Measurements from ENCODE around the gene SELENOK.

The SELENOK gene

GRCh38 chr3:53865732-53866499 is 25.7 kb downstream of the SELENOK start:
- no peak for TF ChIP-seq CTCF (conservative IDR thresholded peaks at IDR 0.05; ENCODE audit: control insufficient read depth, insufficient read depth, low read depth, low read length)
- H3K4me3 ChIP-seq (ENCODE audit: control insufficient read depth, low read depth, low read length): no peak overlapping the region
- no peak for DNase-seq (ENCODE audit: low read depth)

- no peak overlapping the region for H3K4me3 ChIP-seq (ENCODE audit: control insufficient read depth, low read depth, low read length)
- TF ChIP-seq CTCF (conservative IDR thresholded peaks at IDR 0.05; ENCODE audit: control insufficient read depth, insufficient read depth, low read depth, low read length): no peak
- no peak for DNase-seq (ENCODE audit: low read depth)
Observed at GRCh38 chr3:53863145-53863544, 28.5 kb downstream of the SELENOK start.

- H3K4me3 ChIP-seq (ENCODE audit: control insufficient read depth, low read depth, low read length): no peak overlapping the region
- no peak for TF ChIP-seq CTCF (conservative IDR thresholded peaks at IDR 0.05; ENCODE audit: control insufficient read depth, insufficient read depth, low read depth, low read length)
- DNase-seq (ENCODE audit: low read depth): no peak
Observed at GRCh38 chr3:53862241-53862640, 29.4 kb downstream of the SELENOK start.

GRCh38 chr3:53860196-53860595 is 31.5 kb downstream of the SELENOK start:
- no peak for TF ChIP-seq CTCF (conservative IDR thresholded peaks at IDR 0.05; ENCODE audit: control insufficient read depth, insufficient read depth, low read depth, low read length)
- DNase-seq (ENCODE audit: low read depth): no peak
- H3K4me3 ChIP-seq (ENCODE audit: control insufficient read depth, low read depth, low read length): no peak overlapping the region

- TF ChIP-seq CTCF (conservative IDR thresholded peaks at IDR 0.05; ENCODE audit: control insufficient read depth, insufficient read depth, low read depth, low read length): no peak
- DNase-seq (ENCODE audit: low read depth): no peak
- H3K4me3 ChIP-seq (ENCODE audit: control insufficient read depth, low read depth, low read length): no peak overlapping the region
Observed at GRCh38 chr3:53859178-53859577, 32.5 kb downstream of the SELENOK start.

GRCh38 chr3:53858096-53858741 is 33.4 kb downstream of the SELENOK start:
- DNase-seq (ENCODE audit: low read depth): no peak

More at GRCh38 chr3:53858096-53858741, 33.4 kb downstream of the SELENOK start:
- TF ChIP-seq CTCF (conservative IDR thresholded peaks at IDR 0.05; ENCODE audit: control insufficient read depth, insufficient read depth, low read depth, low read length): no peak
- H3K4me3 ChIP-seq (ENCODE audit: control insufficient read depth, low read depth, low read length): no peak overlapping the region

Data from fibroblast of mammary gland (primary cell).